HepG2 (cell line): ENCODE results near the gene IVD. TPM values are rescaled to one million over a fixed set of nuclear protein-coding genes. Genes with fewer than 3 reads are reported as not detected.

Experiments used
- ARNTL ChIP-seq: sonication (generic); formaldehyde crosslinking; IDR thresholded peaks from 2 replicates; pipeline ENCODE4 v1.4.0; 2020; ENCODE audit warnings: mild to moderate bottlenecking, missing genetic modification reagents
- ISL2 ChIP-seq: sonication (generic); formaldehyde crosslinking; IDR thresholded peaks from 2 replicates; pipeline ENCODE4 v1.5.0; 2020; ENCODE audit warnings: missing genetic modification reagents
- MAFG ChIP-seq: sonication (generic); formaldehyde crosslinking; IDR thresholded peaks from 2 replicates; pipeline ENCODE4 v1.5.1; 2020; ENCODE audit warnings: mild to moderate bottlenecking, missing genetic modification reagents
- MAZ ChIP-seq, 2 experiments: sonication (generic) in 1 of 2; formaldehyde crosslinking in 1 of 2; IDR thresholded peaks; 2 replicates each; pipeline versions ENCODE4 v1.5.0 to v1.6.1; 2012 to 2020; ENCODE audit warnings: low read depth in 2 of 2, mild to moderate bottlenecking in 2 of 2, borderline replicate concordance in 1 of 2, improper control_type of control experiment in 1 of 2, low read length in 1 of 2, missing genetic modification reagents in 1 of 2, moderate library complexity in 1 of 2
- RBFOX2 ChIP-seq: fragments of 200-400 bp; formaldehyde crosslinking; IDR thresholded peaks from 2 replicates; pipeline ENCODE4 v1.6.1; 2017; ENCODE audit warnings: low read depth, mild to moderate bottlenecking, low read length
- ZFX ChIP-seq: sonication (generic); formaldehyde crosslinking; IDR thresholded peaks from 2 replicates; pipeline ENCODE4 v1.4.0; 2020; ENCODE audit warnings: mild to moderate bottlenecking, low read depth, missing genetic modification reagents, moderate library complexity
- ZNF496 ChIP-seq: sonication (generic); formaldehyde crosslinking; IDR thresholded peaks from 2 replicates; pipeline ENCODE4 v1.8.1; 2023; ENCODE audit warnings: mild to moderate bottlenecking, moderate library complexity, missing genetic modification reagents; ENCODE audit not compliant: insufficient replicate concordance
- polyA plus RNA-seq, 8 experiments: library from polyadenylated mRNA; depleted of rRNA in 3 of 8; stranded (reverse) in 7 of 8; unstranded in 1 of 8; fragments of >200 nt; fragmentation: Illumina TruSeq in 4 of 8; extraction: Trizol in 4 of 8; gene quantifications; 2 replicates each; pipeline versions ENCODE4 v1.2.1 to v1.2.3, GENCODE V29; 2011 to 2016; ENCODE audit warnings: low read depth in 4 of 8, missing spikeins in 1 of 8, mixed read lengths in 1 of 8; ENCODE audit not compliant: insufficient read depth in 1 of 8
- total RNA-seq, 5 experiments: library from RNA; depleted of rRNA; stranded (reverse); fragments of >200 nt; fragmentation: Illumina TruSeq; extraction: Trizol; gene quantifications; 2 replicates each; pipeline ENCODE4 v1.2.3, GENCODE V29; 2016; ENCODE audit warnings: low read depth in 1 of 5
- TF ChIP-seq, protein P1 (sequence below): sonication (generic); formaldehyde crosslinking; IDR thresholded peaks from 2 replicates; pipeline ENCODE4 v1.4.0; 2020; ENCODE audit warnings: missing genetic modification reagents, borderline replicate concordance
- TF ChIP-seq, protein P2 (sequence below): sonication (generic); formaldehyde crosslinking; IDR thresholded peaks from 2 replicates; pipeline ENCODE4 v1.9.0; 2022; ENCODE audit warnings: low read depth, missing genetic modification reagents
- TF ChIP-seq, protein P3 (sequence below): IDR thresholded peaks from 2 replicates; pipeline ENCODE4 v1.6.1; 2018; ENCODE audit warnings: missing genetic modification reagents, mild to moderate bottlenecking, missing compliant biosample characterization
- TF ChIP-seq, protein P4 (sequence below): IDR thresholded peaks from 2 replicates; pipeline ENCODE4 v1.6.1; 2012; ENCODE audit warnings: inconsistent platforms
- TF ChIP-seq, protein P5 (sequence below): sonication (generic); formaldehyde crosslinking; IDR thresholded peaks from 2 replicates; pipeline ENCODE4 v1.8.0; 2022; ENCODE audit warnings: mild to moderate bottlenecking, missing genetic modification reagents, borderline replicate concordance
- TF ChIP-seq, protein P6 (sequence below): sonication (generic); formaldehyde crosslinking; IDR thresholded peaks from 2 replicates; pipeline ENCODE4 v1.4.0; 2020; ENCODE audit warnings: missing genetic modification reagents, mild to moderate bottlenecking, borderline replicate concordance
- TF ChIP-seq, protein P7 (sequence below): sonication (generic); formaldehyde crosslinking; IDR thresholded peaks from 2 replicates; pipeline ENCODE4 v1.8.0; 2023; ENCODE audit warnings: mild to moderate bottlenecking, missing genetic modification reagents

IVD gene
- total and polyA plus RNA-seq, 2 of the 13 experiments (the other 11 are each of a cell fraction or from before 2014, with no cell fraction given) = 48.0 to 53.9 TPM

DNA sequence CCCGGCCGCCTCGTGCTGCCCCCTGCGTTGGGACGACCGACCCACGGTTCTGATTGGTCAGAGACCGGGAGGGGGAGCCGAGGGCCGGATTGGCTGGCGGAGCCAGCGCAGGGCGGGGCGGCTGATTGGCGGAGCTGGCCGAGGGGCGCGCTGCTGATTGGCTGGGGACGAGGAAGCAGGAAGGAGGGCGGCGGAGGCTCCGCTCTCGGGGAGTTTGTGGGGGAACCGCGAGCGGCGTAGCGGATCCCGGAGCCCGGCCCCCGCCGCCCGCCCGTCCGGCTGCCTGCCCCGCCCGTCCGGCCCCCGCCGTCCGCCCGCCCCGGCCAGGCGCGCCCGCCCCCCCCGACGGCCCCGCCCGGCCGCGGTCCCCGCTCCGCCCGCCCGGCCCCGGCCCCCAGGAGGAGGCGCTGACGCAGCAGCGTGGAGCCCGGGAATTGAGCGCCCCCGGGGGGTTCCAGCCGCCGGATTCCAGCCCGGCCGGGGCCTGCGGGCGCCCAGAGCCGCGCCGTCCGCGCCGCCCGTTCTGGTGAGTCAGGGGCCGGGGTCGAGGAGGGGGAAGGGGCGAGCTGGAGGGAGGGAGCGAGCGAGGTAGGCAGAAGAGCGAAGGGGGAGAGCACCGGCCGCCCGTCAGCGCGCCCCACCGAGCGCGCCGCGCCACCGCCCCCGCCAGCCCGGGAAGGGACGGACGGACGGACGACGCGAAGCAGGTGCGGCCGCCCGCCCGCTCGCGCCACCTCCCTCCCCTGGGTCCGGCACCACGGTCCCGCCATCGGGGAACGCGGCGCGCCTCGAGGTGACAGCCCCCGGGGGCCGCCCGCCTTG lies 35.4 kb downstream of the IVD start, which contains the start of gene BAHD1 (continued):
- TF ChIP-seq, protein P1, sequence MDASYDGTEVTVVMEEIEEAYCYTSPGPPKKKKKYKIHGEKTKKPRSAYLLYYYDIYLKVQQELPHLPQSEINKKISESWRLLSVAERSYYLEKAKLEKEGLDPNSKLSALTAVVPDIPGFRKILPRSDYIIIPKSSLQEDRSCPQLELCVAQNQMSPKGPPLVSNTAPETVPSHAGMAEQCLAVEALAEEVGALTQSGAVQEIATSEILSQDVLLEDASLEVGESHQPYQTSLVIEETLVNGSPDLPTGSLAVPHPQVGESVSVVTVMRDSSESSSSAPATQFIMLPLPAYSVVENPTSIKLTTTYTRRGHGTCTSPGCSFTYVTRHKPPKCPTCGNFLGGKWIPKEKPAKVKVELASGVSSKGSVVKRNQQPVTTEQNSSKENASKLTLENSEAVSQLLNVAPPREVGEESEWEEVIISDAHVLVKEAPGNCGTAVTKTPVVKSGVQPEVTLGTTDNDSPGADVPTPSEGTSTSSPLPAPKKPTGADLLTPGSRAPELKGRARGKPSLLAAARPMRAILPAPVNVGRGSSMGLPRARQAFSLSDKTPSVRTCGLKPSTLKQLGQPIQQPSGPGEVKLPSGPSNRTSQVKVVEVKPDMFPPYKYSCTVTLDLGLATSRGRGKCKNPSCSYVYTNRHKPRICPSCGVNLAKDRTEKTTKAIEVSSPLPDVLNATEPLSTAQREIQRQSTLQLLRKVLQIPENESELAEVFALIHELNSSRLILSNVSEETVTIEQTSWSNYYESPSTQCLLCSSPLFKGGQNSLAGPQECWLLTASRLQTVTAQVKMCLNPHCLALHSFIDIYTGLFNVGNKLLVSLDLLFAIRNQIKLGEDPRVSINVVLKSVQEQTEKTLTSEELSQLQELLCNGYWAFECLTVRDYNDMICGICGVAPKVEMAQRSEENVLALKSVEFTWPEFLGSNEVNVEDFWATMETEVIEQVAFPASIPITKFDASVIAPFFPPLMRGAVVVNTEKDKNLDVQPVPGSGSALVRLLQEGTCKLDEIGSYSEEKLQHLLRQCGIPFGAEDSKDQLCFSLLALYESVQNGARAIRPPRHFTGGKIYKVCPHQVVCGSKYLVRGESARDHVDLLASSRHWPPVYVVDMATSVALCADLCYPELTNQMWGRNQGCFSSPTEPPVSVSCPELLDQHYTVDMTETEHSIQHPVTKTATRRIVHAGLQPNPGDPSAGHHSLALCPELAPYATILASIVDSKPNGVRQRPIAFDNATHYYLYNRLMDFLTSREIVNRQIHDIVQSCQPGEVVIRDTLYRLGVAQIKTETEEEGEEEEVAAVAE (CRISPR knock-in tag) = no peak
- TF ChIP-seq ISL2 (CRISPR knock-in tag) (no peak), RBFOX2 (peak; percentile 46; the same call in 1 of the 2 replicates), ZFX (CRISPR knock-in tag) (0 out of 2 replicates have a peak, but pooled peaks have one; percentile 20), ZNF496 (CRISPR knock-in tag) (no peak), ARNTL (CRISPR knock-in tag) (no peak), MAFG (CRISPR knock-in tag) (no peak), MAZ (IDR thresholded peaks at IDR 0.05; ENCODE audit: borderline replicate concordance, low read depth, low read length) (no peak), MAZ (CRISPR knock-in tag; IDR thresholded peaks at IDR 0.05; ENCODE audit: low read depth) (no peak)
- TF ChIP-seq, protein P2, sequence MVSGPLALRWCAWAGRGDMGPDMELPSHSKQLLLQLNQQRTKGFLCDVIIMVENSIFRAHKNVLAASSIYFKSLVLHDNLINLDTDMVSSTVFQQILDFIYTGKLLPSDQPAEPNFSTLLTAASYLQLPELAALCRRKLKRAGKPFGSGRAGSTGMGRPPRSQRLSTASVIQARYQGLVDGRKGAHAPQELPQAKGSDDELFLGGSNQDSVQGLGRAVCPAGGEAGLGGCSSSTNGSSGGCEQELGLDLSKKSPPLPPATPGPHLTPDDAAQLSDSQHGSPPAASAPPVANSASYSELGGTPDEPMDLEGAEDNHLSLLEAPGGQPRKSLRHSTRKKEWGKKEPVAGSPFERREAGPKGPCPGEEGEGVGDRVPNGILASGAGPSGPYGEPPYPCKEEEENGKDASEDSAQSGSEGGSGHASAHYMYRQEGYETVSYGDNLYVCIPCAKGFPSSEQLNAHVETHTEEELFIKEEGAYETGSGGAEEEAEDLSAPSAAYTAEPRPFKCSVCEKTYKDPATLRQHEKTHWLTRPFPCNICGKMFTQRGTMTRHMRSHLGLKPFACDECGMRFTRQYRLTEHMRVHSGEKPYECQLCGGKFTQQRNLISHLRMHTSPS (CRISPR knock-in tag) = no peak
- TF ChIP-seq, protein P3, sequence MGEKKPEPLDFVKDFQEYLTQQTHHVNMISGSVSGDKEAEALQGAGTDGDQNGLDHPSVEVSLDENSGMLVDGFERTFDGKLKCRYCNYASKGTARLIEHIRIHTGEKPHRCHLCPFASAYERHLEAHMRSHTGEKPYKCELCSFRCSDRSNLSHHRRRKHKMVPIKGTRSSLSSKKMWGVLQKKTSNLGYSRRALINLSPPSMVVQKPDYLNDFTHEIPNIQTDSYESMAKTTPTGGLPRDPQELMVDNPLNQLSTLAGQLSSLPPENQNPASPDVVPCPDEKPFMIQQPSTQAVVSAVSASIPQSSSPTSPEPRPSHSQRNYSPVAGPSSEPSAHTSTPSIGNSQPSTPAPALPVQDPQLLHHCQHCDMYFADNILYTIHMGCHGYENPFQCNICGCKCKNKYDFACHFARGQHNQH = no peak
- TF ChIP-seq, protein P4, sequence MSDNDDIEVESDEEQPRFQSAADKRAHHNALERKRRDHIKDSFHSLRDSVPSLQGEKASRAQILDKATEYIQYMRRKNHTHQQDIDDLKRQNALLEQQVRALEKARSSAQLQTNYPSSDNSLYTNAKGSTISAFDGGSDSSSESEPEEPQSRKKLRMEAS = peak; percentile 80
- TF ChIP-seq, protein P5, sequence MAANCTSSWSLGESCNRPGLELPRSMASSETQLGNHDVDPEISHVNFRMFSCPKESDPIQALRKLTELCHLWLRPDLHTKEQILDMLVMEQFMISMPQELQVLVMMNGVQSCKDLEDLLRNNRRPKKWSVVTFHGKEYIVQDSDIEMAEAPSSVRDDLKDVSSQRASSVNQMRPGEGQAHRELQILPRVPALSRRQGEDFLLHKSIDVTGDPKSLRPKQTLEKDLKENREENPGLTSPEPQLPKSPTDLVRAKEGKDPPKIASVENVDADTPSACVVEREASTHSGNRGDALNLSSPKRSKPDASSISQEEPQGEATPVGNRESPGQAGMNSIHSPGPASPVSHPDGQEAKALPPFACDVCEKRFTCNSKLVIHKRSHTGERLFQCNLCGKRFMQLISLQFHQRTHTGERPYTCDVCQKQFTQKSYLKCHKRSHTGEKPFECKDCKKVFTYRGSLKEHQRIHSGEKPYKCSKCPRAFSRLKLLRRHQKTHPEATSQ = no peak
- TF ChIP-seq, protein P6, sequence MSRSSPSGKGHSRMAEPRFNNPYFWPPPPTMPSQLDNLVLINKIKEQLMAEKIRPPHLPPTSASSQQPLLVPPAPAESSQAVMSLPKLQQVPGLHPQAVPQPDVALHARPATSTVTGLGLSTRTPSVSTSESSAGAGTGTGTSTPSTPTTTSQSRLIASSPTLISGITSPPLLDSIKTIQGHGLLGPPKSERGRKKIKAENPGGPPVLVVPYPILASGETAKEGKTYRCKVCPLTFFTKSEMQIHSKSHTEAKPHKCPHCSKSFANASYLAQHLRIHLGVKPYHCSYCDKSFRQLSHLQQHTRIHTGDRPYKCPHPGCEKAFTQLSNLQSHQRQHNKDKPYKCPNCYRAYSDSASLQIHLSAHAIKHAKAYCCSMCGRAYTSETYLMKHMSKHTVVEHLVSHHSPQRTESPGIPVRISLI (CRISPR knock-in tag) = no peak
- TF ChIP-seq, protein P7, sequence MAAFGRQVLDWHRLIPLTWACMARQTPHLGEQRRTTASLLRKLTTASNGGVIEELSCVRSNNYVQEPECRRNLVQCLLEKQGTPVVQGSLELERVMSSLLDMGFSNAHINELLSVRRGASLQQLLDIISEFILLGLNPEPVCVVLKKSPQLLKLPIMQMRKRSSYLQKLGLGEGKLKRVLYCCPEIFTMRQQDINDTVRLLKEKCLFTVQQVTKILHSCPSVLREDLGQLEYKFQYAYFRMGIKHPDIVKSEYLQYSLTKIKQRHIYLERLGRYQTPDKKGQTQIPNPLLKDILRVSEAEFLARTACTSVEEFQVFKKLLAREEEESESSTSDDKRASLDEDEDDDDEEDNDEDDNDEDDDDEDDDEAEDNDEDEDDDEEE = no peak
